ENCODE data around the gene CAPN5. TPM values are rescaled to one million over a fixed set of nuclear protein-coding genes. Genes with fewer than 3 reads are reported as not detected.
"Not testable (repeated sequence)": the region's sequence is repeated elsewhere in the genome, so short reads cannot be mapped to it uniquely, and the experiment has no call there.

The CAPN5 gene
- polyA plus RNA-seq, 4 donors, result 43.8 to 61.1 (median 54.7) TPM

DNA sequence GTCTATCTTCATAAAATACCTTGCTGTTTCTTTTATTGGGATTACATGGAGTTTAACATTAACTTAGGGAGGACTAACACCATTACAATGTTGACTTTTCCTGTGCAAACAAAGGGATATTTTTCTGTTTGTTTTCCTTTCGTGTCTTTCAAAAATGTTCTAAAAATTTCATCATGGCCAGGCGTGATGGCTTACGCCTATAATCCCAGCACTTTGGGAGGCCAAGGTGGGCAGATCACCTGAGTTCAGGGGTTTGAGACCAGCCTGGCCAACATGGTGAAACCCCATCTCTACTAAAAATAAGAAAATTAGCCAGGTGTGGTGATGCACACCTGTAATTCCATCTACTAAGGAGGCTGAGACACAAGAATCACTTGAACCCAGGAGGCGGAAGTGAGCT is 5.5 kb upstream of the CAPN5 start:
- FAIRE-seq; H3K4me3 ChIP-seq (ENCODE audit: low read depth in 1 of 3, low read length in 3 of 3); H3K36me3 ChIP-seq (ENCODE audit: control insufficient read depth in 3 of 3, insufficient read depth in 2 of 3, low read depth in 1 of 3, low read length in 3 of 3); H3K27me3 ChIP-seq (ENCODE audit: control insufficient read depth in 3 of 3, insufficient read depth in 3 of 3, low read length in 3 of 3); H3K27ac ChIP-seq (ENCODE audit: low read depth in 1 of 3, low read length in 2 of 3); DNase-seq: not testable (repeated sequence)
- WGBS, 3 donors, result 42 to 54% (median 49%) methylated on average over 4 of the region's 4 CpGs
- Histone ChIP-seq H3K4me1 (ENCODE audit: control insufficient read depth in 3 of 3, insufficient read depth in 2 of 3, low read depth in 1 of 3, low read length in 2 of 3) (peaks cover 2 to 33% (median 5%) of the 10 kb centered on the region in 3 donors), H3K9me3 (ENCODE audit: control insufficient read depth in 2 of 2, insufficient read depth in 1 of 2, low read depth in 1 of 2, low read length in 1 of 2) (peaks cover under 1 to 17% of the 10 kb centered on the region in 2 donors)

DNA sequence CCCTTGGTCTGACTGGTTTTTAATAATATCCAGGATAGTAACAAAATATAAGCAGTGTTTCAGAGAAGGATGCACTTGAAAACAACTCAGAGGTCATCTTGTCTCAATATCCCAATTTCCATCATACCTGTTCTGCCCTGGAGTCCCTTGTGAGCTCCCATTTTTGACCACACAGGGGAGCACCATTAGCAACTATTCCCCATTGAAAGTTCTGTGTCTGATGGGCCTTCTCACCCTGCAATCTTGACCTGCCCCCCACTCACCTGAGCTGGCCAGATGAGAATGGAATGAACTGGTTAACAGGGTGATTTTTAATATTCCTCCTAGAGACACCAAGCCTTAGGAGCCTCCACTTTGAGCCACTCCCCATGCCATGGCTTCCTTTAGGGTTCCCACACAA is 3.8 kb upstream of the CAPN5 start:
- no peak for FAIRE-seq
- H3K27ac ChIP-seq (ENCODE audit: low read depth in 1 of 3, low read length in 2 of 3), result peak overlapping the region in 2 of 3 donors; percentile 12 to 57

GRCh38 chr11:77063407-77063806 is 3.4 kb upstream of the CAPN5 start:
- DNase-seq (no peak), FAIRE-seq (no peak)
- H3K9me3 ChIP-seq (ENCODE audit: control insufficient read depth in 2 of 2, insufficient read depth in 1 of 2, low read depth in 1 of 2, low read length in 1 of 2), result peaks cover 0 to 3% of the 10 kb centered on the region in 2 donors
- H3K36me3 ChIP-seq (ENCODE audit: control insufficient read depth in 3 of 3, insufficient read depth in 2 of 3, low read depth in 1 of 3, low read length in 3 of 3), result no peaks in the 10 kb centered on the region
- H3K4me1 ChIP-seq (ENCODE audit: control insufficient read depth in 3 of 3, insufficient read depth in 2 of 3, low read depth in 1 of 3, low read length in 2 of 3), result peaks cover 2 to 44% (median 5%) of the 10 kb centered on the region in 3 donors
- no peaks in the 10 kb centered on the region for H3K27me3 ChIP-seq (ENCODE audit: control insufficient read depth in 3 of 3, insufficient read depth in 3 of 3, low read length in 3 of 3)
- H3K4me3 ChIP-seq (ENCODE audit: low read depth in 1 of 3, low read length in 3 of 3), result no peak overlapping the region
- H3K27ac ChIP-seq (ENCODE audit: low read depth in 1 of 3, low read length in 2 of 3), result peak overlapping the region in 2 of 3 donors; percentile 12 to 57
- 95 to 100% (median 100%) methylated on average over 1 of the region's 1 CpG for WGBS, 3 donors

More for the DNA sequence above, 3.8 kb upstream of the CAPN5 start:
- H3K9me3 ChIP-seq (ENCODE audit: control insufficient read depth in 2 of 2, insufficient read depth in 1 of 2, low read depth in 1 of 2, low read length in 1 of 2), result peaks cover 0 to 3% of the 10 kb centered on the region in 2 donors
- H3K27me3 ChIP-seq (ENCODE audit: control insufficient read depth in 3 of 3, insufficient read depth in 3 of 3, low read length in 3 of 3), result no peaks in the 10 kb centered on the region
- H3K4me3 ChIP-seq (ENCODE audit: low read depth in 1 of 3, low read length in 3 of 3), result no peak overlapping the region
- H3K4me1 ChIP-seq (ENCODE audit: control insufficient read depth in 3 of 3, insufficient read depth in 2 of 3, low read depth in 1 of 3, low read length in 2 of 3), result peaks cover 2 to 39% (median 5%) of the 10 kb centered on the region in 3 donors
- no peaks in the 10 kb centered on the region for H3K36me3 ChIP-seq (ENCODE audit: control insufficient read depth in 3 of 3, insufficient read depth in 2 of 3, low read depth in 1 of 3, low read length in 3 of 3)
- DNase-seq, result no peak

DNA sequence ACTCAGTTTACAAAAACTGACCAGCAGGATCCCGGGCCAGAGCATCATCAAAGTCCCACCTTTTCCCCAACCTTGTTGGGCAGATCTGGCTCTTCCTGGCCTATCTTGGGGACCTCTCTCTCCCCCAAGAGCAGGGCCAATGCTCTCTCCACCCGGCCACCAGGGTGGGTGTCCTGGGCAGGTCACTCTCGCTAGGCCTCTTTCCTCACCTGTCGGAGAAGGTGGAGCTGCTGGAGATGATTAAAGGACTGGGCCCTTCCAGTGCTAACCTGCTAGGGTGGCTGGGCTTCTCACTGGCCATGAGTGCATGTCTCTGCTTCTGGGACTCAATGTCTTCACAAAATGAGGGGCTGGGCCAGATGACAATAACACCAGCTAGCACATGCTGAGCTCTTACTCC is 2.9 kb upstream of the CAPN5 start:
- no peak overlapping the region for H3K27ac ChIP-seq (ENCODE audit: low read depth in 1 of 3, low read length in 2 of 3)
- no peaks in the 10 kb centered on the region for H3K36me3 ChIP-seq (ENCODE audit: control insufficient read depth in 3 of 3, insufficient read depth in 2 of 3, low read depth in 1 of 3, low read length in 3 of 3)
- H3K4me3 ChIP-seq (ENCODE audit: low read depth in 1 of 3, low read length in 3 of 3), result no peak overlapping the region
- peaks cover 2 to 48% (median 5%) of the 10 kb centered on the region in 3 donors for H3K4me1 ChIP-seq (ENCODE audit: control insufficient read depth in 3 of 3, insufficient read depth in 2 of 3, low read depth in 1 of 3, low read length in 2 of 3)
- no peak for DNase-seq
- FAIRE-seq, result no peak
- H3K9me3 ChIP-seq (ENCODE audit: control insufficient read depth in 2 of 2, insufficient read depth in 1 of 2, low read depth in 1 of 2, low read length in 1 of 2), result peaks cover 0 to 3% of the 10 kb centered on the region in 2 donors
- no peaks in the 10 kb centered on the region for H3K27me3 ChIP-seq (ENCODE audit: control insufficient read depth in 3 of 3, insufficient read depth in 3 of 3, low read length in 3 of 3)
- WGBS, 3 donors, result 88 to 97% (median 93%) methylated on average over 4 of the region's 4 CpGs

DNA sequence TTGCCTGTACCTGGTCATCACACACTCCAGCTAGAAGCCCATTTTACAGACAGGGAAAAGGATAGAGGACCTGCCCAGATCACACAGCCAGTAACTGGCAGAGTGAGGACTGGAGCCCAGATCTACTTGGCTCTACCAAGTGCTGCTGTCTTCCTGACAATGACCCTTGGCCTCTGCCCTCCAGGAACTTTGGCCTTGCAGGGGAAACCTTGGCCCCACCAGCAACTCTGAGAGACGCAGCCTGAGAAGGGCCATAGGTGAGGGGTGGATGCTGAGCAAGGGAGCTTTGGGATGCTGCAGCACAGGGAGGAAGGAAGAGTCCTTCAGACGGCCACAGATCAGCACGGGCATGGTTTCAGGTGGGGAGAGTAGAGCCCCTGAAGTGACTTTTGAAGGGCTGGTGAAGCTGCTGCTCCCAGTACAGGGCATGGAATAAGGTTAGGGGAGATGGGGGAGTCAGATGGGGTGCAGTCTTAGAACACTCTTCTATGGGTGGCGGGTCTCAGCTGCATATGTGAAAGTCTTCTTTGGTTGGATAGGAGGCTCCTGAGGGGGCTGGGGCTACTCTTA is 2.0 kb upstream of the CAPN5 start:
- H3K4me3 ChIP-seq (ENCODE audit: low read depth in 1 of 3, low read length in 3 of 3), result no peak overlapping the region
- peaks cover 0 to 4% (median 0%) of the 10 kb centered on the region in 3 donors for H3K36me3 ChIP-seq (ENCODE audit: control insufficient read depth in 3 of 3, insufficient read depth in 2 of 3, low read depth in 1 of 3, low read length in 3 of 3)
- WGBS, 3 donors, result 60 to 84% (median 64%) methylated on average over 4 of the region's 4 CpGs
- DNase-seq (no peak), FAIRE-seq (no peak)
- no peaks in the 10 kb centered on the region for H3K27me3 ChIP-seq (ENCODE audit: control insufficient read depth in 3 of 3, insufficient read depth in 3 of 3, low read length in 3 of 3)
- H3K27ac ChIP-seq (ENCODE audit: low read depth in 1 of 3, low read length in 2 of 3), result no peak overlapping the region
- H3K9me3 ChIP-seq (ENCODE audit: control insufficient read depth in 2 of 2, insufficient read depth in 1 of 2, low read depth in 1 of 2, low read length in 1 of 2), result peaks cover 0 to 3% of the 10 kb centered on the region in 2 donors
- peaks cover 4 to 52% (median 5%) of the 10 kb centered on the region in 3 donors for H3K4me1 ChIP-seq (ENCODE audit: control insufficient read depth in 3 of 3, insufficient read depth in 2 of 3, low read depth in 1 of 3, low read length in 2 of 3)

- no peak for FAIRE-seq
- peaks cover 5 to 48% (median 7%) of the 10 kb centered on the region in 3 donors for H3K4me1 ChIP-seq (ENCODE audit: control insufficient read depth in 3 of 3, insufficient read depth in 2 of 3, low read depth in 1 of 3, low read length in 2 of 3)
- H3K9me3 ChIP-seq (ENCODE audit: control insufficient read depth in 2 of 2, insufficient read depth in 1 of 2, low read depth in 1 of 2, low read length in 1 of 2), result peaks cover 0 to 3% of the 10 kb centered on the region in 2 donors
- H3K27me3 ChIP-seq (ENCODE audit: control insufficient read depth in 3 of 3, insufficient read depth in 3 of 3, low read length in 3 of 3), result no peaks in the 10 kb centered on the region
- H3K36me3 ChIP-seq (ENCODE audit: control insufficient read depth in 3 of 3, insufficient read depth in 2 of 3, low read depth in 1 of 3, low read length in 3 of 3), result peaks cover 0 to 11% (median 0%) of the 10 kb centered on the region in 3 donors
- H3K4me3 ChIP-seq (ENCODE audit: low read depth in 1 of 3, low read length in 3 of 3), result peak overlapping the region in 2 of 3 donors; percentile 63 to 70
- peak in 1 of 2 donors; percentile 66 for DNase-seq
- H3K27ac ChIP-seq (ENCODE audit: low read depth in 1 of 3, low read length in 2 of 3), result peak overlapping the region in 2 of 3 donors; percentile 90 to 91
- 18 to 23% (median 19%) methylated on average over 14 of the region's 14 CpGs for WGBS, 3 donors
Observed at GRCh38 chr11:77065878-77066228, 918 bp upstream of the CAPN5 start.

DNA sequence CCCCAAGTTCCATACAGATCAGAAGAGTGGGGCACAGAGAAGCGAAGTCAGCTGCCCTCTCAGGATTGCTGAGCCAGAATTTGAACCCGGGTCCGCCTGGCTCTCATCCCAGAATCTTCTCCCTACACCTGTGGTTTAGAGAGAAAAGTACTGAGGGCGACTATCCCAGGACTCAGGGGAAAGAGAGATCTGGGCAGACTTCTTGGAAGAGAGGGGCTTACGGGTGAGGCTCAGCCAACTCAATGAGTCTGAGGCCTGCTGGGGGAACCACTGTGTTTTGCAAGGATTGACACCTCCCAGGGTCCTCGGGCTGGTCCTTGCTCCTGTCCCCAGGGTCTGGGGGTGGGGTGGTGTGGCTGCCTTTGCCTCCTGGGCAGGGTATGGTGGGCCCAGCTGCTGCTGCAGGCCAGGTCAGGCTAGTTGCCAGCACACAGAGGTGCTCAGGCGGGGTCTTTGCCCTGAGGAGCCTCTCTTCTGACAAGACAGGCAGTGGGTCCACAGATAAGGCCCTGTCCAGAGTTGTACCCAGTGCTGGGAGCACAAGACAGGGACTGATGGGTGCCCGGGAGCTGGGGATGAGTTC is 1.2 kb downstream of the CAPN5 start:
- peak in 1 of 2 donors; percentile 53 for DNase-seq
- Histone ChIP-seq H3K9me3 (ENCODE audit: control insufficient read depth in 2 of 2, insufficient read depth in 1 of 2, low read depth in 1 of 2, low read length in 1 of 2) (no peaks in the 10 kb centered on the region), H3K27me3 (ENCODE audit: control insufficient read depth in 3 of 3, insufficient read depth in 3 of 3, low read length in 3 of 3) (no peaks in the 10 kb centered on the region), H3K4me3 (ENCODE audit: low read depth in 1 of 3, low read length in 3 of 3) (peak overlapping the region; percentile 63 to 77 (median 75)), H3K36me3 (ENCODE audit: control insufficient read depth in 3 of 3, insufficient read depth in 2 of 3, low read depth in 1 of 3, low read length in 3 of 3) (peaks cover 0 to 27% (median 0%) of the 10 kb centered on the region in 3 donors), H3K27ac (ENCODE audit: low read depth in 1 of 3, low read length in 2 of 3) (peak overlapping the region in 2 of 3 donors; percentile 21 to 68), H3K4me1 (ENCODE audit: control insufficient read depth in 3 of 3, insufficient read depth in 2 of 3, low read depth in 1 of 3, low read length in 2 of 3) (peaks cover 14 to 66% (median 19%) of the 10 kb centered on the region in 3 donors)
- 28 to 62% (median 47%) methylated on average over 8 of the region's 8 CpGs for WGBS, 3 donors
- no peak for FAIRE-seq

DNA sequence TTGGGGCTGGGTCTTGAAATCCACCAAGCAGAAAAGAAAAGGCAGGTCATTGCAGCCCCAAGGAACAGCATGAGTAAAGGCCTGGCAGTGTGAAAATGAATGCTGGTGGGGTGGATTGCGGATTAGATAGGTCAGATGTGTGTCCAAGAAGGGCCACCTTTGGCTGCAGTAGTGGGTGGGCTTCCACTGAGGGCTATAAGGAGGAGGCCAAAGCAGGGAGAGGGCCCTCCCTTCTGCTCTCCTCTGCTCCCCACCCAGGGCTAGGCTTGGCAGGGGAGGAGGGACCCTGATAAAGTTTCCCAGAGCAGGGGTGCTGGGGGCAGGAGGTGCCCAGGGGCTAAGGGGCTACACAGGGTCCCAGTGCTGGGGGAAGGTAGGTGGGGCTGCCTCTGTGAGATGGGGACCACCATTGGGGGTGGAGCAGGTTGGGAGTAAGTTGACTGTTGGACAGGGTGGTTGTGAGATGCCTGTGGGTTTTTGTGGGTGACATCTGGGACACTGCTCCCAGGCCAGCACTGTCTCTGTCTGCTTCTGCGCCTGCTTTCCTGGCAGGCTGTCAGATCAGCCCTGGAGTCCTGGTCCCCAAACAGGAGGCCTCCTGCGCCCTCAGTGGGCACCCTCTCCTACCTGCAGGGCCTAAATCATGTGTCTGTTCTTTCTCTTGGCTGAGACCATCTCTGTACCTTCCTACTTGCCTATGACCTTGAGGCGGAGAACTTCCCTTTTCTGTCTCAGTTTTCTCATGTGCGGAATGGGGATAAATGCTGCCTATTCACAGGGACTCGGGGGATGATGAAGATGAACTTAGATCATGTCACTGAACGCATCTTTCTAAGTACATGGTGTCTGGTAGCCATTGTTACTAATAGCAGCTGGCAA is 1.9 kb downstream of the CAPN5 start:
- Histone ChIP-seq H3K4me1 (ENCODE audit: control insufficient read depth in 3 of 3, insufficient read depth in 2 of 3, low read depth in 1 of 3, low read length in 2 of 3) (peaks cover 16 to 69% (median 21%) of the 10 kb centered on the region in 3 donors), H3K27me3 (ENCODE audit: control insufficient read depth in 3 of 3, insufficient read depth in 3 of 3, low read length in 3 of 3) (no peaks in the 10 kb centered on the region), H3K9me3 (ENCODE audit: control insufficient read depth in 2 of 2, insufficient read depth in 1 of 2, low read depth in 1 of 2, low read length in 1 of 2) (no peaks in the 10 kb centered on the region), H3K36me3 (ENCODE audit: control insufficient read depth in 3 of 3, insufficient read depth in 2 of 3, low read depth in 1 of 3, low read length in 3 of 3) (peaks cover 0 to 34% (median 0%) of the 10 kb centered on the region in 3 donors), H3K4me3 (ENCODE audit: low read depth in 1 of 3, low read length in 3 of 3) (peak overlapping the region in 2 of 3 donors; percentile 35 to 63), H3K27ac (ENCODE audit: low read depth in 1 of 3, low read length in 2 of 3) (peak overlapping the region in 1 of 3 donors; percentile 6)
- DNase-seq (no peak), FAIRE-seq (no peak)
- 68 to 79% (median 70%) methylated on average over 7 of the region's 7 CpGs for WGBS, 3 donors
